WTC11 (cell line): Measurements from ENCODE around the gene NLRP6. TPM values are rescaled to one million over a fixed set of nuclear protein-coding genes. Genes with fewer than 3 reads are reported as not detected.

Experiments used
- ATAC-seq: fragments of 200-7000 bp; cut with Tn5 transposase; 2 replicates; pipeline ENCODE4 v1.10.0; 2021; ENCODE audit warnings: mild to moderate bottlenecking, moderate library complexity
- Bru-seq: library from RNA; stranded (reverse); fragments of 400-500 nt; gene quantifications from one replicate; lab custom pipeline; 2021; lab: Mats Ljungman, UMichigan
- CTCF ChIA-PET: fragments of 300-600 bp; sonication (Branson Sonifier 250); formaldehyde crosslinking; loops from one replicate; lab custom pipeline; 2021; ENCODE audit warnings: antibody characterized with exemption; lab: Charles Lee
- POLR2A ChIA-PET: fragments of 350-600 bp; sonication (Branson Sonifier 250); formaldehyde crosslinking; loops from one replicate; lab custom pipeline; 2021; ENCODE audit warnings: antibody characterized with exemption; lab: Charles Lee
- DNase-seq: peaks from one replicate; pipeline ENCODE4 v3.0.0; 2021; ENCODE audit warnings: low spot score
- H3K27ac Mint-ChIP-seq: 2 replicates; pipeline ENCODE4 v1.8.0; 2021; ENCODE audit warnings: mixed read lengths
- H3K27me3 Mint-ChIP-seq: 2 replicates; pipeline ENCODE4 v1.8.0; 2021; ENCODE audit warnings: low read depth, mild to moderate bottlenecking, moderate library complexity, mixed read lengths
- H3K36me3 Mint-ChIP-seq: 2 replicates; pipeline ENCODE4 v1.8.0; 2021; ENCODE audit warnings: mixed read lengths
- H3K4me1 Mint-ChIP-seq: 2 replicates; pipeline ENCODE4 v1.8.0; 2022; ENCODE audit warnings: mixed read lengths
- H3K4me3 Mint-ChIP-seq: 2 replicates; pipeline ENCODE4 v1.8.0; 2021; ENCODE audit warnings: mild to moderate bottlenecking, moderate library complexity, mixed read lengths
- H3K9me3 Mint-ChIP-seq: 2 replicates; pipeline ENCODE4 v1.8.0; 2021; ENCODE audit warnings: mixed read lengths
- CBFB ChIP-seq: sonication (generic); formaldehyde crosslinking; IDR thresholded peaks from 2 replicates; pipeline ENCODE4 v1.8.1; 2022; ENCODE audit warnings: mild to moderate bottlenecking, low read depth, missing genetic modification reagents
- CREB1 ChIP-seq: sonication (generic); formaldehyde crosslinking; IDR thresholded peaks from 2 replicates; pipeline ENCODE4 v1.8.0; 2023; ENCODE audit warnings: mild to moderate bottlenecking, missing genetic modification reagents
- FOXJ3 ChIP-seq: sonication (generic); formaldehyde crosslinking; IDR thresholded peaks from 2 replicates; pipeline ENCODE4 v1.9.0; 2021; ENCODE audit warnings: missing genetic modification reagents, mild to moderate bottlenecking, borderline replicate concordance
- GTF2I ChIP-seq: fragments of 250-450 bp; sonication (Bioruptor Pico); conservative IDR thresholded peaks from 2 replicates; pipeline ENCODE4 v1.4.0; 2021; ENCODE audit warnings: mild to moderate bottlenecking
- NFE2L1 ChIP-seq: sonication (generic); formaldehyde crosslinking; IDR thresholded peaks from 2 replicates; pipeline ENCODE4 v1.8.1; 2023; ENCODE audit warnings: missing genetic modification reagents
- NFYB ChIP-seq: sonication (generic); formaldehyde crosslinking; conservative IDR thresholded peaks from 2 replicates; pipeline ENCODE4 v1.8.0; 2022; ENCODE audit warnings: low read depth, missing genetic modification reagents
- NR3C1 ChIP-seq: sonication (generic); formaldehyde crosslinking; conservative IDR thresholded peaks from 2 replicates; pipeline ENCODE4 v1.8.1; 2023; ENCODE audit warnings: low read depth, mild to moderate bottlenecking, missing genetic modification reagents
- PRRX2 ChIP-seq: fragments of 250-450 bp; sonication (Bioruptor Pico); IDR thresholded peaks from 2 replicates; pipeline ENCODE4 v1.8.0; 2021; ENCODE audit warnings: mild to moderate bottlenecking
- SP1 ChIP-seq: sonication (generic); formaldehyde crosslinking; conservative IDR thresholded peaks from 2 replicates; pipeline ENCODE4 v1.8.1; 2022; ENCODE audit warnings: missing genetic modification reagents
- TEAD4 ChIP-seq: sonication (generic); formaldehyde crosslinking; IDR thresholded peaks from 2 replicates; pipeline ENCODE4 v1.8.0; 2022; ENCODE audit warnings: mild to moderate bottlenecking, missing genetic modification reagents
- ZNF219 ChIP-seq: sonication (generic); formaldehyde crosslinking; IDR thresholded peaks from 2 replicates; pipeline ENCODE4 v1.8.0; 2023; ENCODE audit warnings: missing genetic modification reagents, mild to moderate bottlenecking, borderline replicate concordance
- ZNF317 ChIP-seq: sonication (generic); formaldehyde crosslinking; IDR thresholded peaks from 2 replicates; pipeline ENCODE4 v1.8.1; 2023; ENCODE audit warnings: low read depth, mild to moderate bottlenecking, moderate library complexity, missing genetic modification reagents, borderline replicate concordance
- ZNF416 ChIP-seq: fragments of 250-450 bp; sonication (Bioruptor Pico); IDR thresholded peaks from 2 replicates; pipeline ENCODE4 v1.9.0; 2021; ENCODE audit warnings: mild to moderate bottlenecking, inconsistent platforms
- ZNF423 ChIP-seq: fragments of 250-450 bp; sonication (Bioruptor Pico); IDR thresholded peaks from 2 replicates; pipeline ENCODE4 v2.1.2; 2022; ENCODE audit warnings: mild to moderate bottlenecking, moderate library complexity
- long read RNA-seq, 3 experiments: library from RNA in 1 of 3; library from capped mRNA in 1 of 3; library from polyadenylated mRNA in 1 of 3; unstranded in 2 of 3; stranded (forward) in 1 of 3; transcript quantifications; one replicate each; pipeline ENCODE4 v2.0.0, GENCODE V29; 2021
- total RNA-seq: library from RNA; stranded (reverse); gene quantifications from 3 replicates; pipeline ENCODE4 v1.2.3, GENCODE V29; 2021
- TF ChIP-seq, protein P1 (sequence below): sonication (generic); formaldehyde crosslinking; IDR thresholded peaks from 2 replicates; pipeline ENCODE4 v1.8.0; 2022; ENCODE audit warnings: mild to moderate bottlenecking, missing genetic modification reagents
- TF ChIP-seq, protein P2 (sequence below): sonication (generic); formaldehyde crosslinking; IDR thresholded peaks from 2 replicates; pipeline ENCODE4 v1.8.1; 2022; ENCODE audit warnings: mild to moderate bottlenecking, missing genetic modification reagents, moderate library complexity, borderline replicate concordance
- TF ChIP-seq, protein P3 (sequence below): fragments of 250-450 bp; sonication (Bioruptor Pico); IDR thresholded peaks from 2 replicates; pipeline ENCODE4 v1.8.0; 2021; ENCODE audit warnings: mild to moderate bottlenecking
- TF ChIP-seq, protein P4 (sequence below): fragments of 250-450 bp; sonication (Bioruptor Pico); IDR thresholded peaks from 2 replicates; pipeline ENCODE4 v1.9.0; 2021; ENCODE audit warnings: mild to moderate bottlenecking, borderline replicate concordance
- TF ChIP-seq, protein P5 (sequence below): sonication (generic); formaldehyde crosslinking; IDR thresholded peaks from 2 replicates; pipeline ENCODE4 v1.8.1; 2023; ENCODE audit warnings: mild to moderate bottlenecking, missing genetic modification reagents, moderate library complexity

Gene NLRP6
- total RNA-seq: 0.09 to 0.14 TPM in 2 of 3 replicates, not detected in the other
- percentile 6 among the genes with signal in this experiment for Bru-seq, nascent RNA
- long read RNA-seq, experiment 1: 0 reads
- long read RNA-seq, experiment 2: 0 reads
- long read RNA-seq, experiment 3: 0 reads

DNA sequence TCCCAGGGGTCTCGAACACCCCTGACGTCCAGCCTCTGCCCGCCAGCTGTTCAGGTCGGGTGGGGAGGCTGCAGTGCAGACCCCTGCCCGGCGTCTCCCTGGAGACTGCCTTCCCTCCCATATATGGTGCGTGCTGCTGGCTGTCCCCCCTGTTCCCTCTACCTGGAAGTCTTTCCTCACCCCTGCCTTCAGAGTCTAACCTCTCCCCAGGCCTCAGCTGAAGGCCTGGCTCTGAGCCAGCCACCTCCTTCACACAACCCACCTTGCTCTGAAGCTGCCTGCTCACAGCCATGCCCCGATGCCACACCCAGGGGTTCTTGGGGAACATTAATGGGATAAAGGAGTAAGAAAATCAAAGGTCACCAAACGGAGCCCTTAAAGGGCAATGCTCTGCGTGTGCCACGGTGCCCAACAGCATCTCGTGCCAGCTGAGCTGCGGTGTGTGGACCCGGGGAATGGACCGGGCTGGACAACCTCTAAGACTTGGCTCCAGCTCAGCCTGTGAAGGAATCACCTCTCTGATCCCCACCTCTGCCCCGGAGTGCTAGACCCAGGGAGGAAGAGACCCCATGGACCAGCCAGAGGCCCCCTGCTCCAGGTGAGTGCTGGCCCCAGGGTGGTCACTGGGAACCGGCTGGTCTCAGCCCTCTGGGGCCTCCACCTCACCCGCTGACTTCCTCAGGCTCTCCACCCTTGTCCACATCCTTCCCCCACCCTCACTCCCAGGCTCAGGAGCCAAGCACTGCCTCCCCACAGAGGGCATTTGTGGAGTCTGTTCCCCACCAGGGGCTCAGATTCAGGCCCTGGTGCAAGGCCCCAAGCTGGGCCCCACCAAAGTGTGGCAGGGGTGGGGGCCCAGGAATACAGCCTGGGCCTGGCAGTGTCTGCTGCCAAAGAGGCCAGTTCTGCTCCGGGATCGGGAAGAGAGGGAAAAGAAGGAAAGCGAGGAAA, at the start of gene NLRP6:
NLRP6 (plus strand) TSS at position 407 of the 951 bp plus-strand sequence; CDS start at position 570, 163 bp downstream.
- Mint-ChIP-seq H3K4me1 (peaks cover 29% of the 10 kb centered on the region), H3K36me3 (no peaks in the 10 kb centered on the region), H3K4me3 (peak within 1 kb of the TSS; percentile 52; the same call in 1 of the 2 replicates), H3K27ac (no peak within 1 kb of the TSS), H3K9me3 (peaks cover 9% of the 10 kb centered on the region), H3K27me3 (peaks cover 46% of the 10 kb centered on the region)
- TF ChIP-seq PRRX2 (no peak), ZNF416 (CRISPR knock-in tag) (no peak), TEAD4 (CRISPR knock-in tag) (no peak), FOXJ3 (no peak), SP1 (CRISPR knock-in tag) (no peak), GTF2I (CRISPR knock-in tag) (no peak), ZNF317 (CRISPR knock-in tag) (no peak), NFE2L1 (CRISPR knock-in tag) (no peak), CREB1 (CRISPR knock-in tag) (no peak), NR3C1 (CRISPR knock-in tag) (no peak)
- TF ChIP-seq, protein P1, sequence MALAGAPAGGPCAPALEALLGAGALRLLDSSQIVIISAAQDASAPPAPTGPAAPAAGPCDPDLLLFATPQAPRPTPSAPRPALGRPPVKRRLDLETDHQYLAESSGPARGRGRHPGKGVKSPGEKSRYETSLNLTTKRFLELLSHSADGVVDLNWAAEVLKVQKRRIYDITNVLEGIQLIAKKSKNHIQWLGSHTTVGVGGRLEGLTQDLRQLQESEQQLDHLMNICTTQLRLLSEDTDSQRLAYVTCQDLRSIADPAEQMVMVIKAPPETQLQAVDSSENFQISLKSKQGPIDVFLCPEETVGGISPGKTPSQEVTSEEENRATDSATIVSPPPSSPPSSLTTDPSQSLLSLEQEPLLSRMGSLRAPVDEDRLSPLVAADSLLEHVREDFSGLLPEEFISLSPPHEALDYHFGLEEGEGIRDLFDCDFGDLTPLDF (CRISPR knock-in tag): no peak
- TF ChIP-seq, protein P2, sequence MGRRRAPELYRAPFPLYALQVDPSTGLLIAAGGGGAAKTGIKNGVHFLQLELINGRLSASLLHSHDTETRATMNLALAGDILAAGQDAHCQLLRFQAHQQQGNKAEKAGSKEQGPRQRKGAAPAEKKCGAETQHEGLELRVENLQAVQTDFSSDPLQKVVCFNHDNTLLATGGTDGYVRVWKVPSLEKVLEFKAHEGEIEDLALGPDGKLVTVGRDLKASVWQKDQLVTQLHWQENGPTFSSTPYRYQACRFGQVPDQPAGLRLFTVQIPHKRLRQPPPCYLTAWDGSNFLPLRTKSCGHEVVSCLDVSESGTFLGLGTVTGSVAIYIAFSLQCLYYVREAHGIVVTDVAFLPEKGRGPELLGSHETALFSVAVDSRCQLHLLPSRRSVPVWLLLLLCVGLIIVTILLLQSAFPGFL (CRISPR knock-in tag): no peak
- TF ChIP-seq, protein P3, sequence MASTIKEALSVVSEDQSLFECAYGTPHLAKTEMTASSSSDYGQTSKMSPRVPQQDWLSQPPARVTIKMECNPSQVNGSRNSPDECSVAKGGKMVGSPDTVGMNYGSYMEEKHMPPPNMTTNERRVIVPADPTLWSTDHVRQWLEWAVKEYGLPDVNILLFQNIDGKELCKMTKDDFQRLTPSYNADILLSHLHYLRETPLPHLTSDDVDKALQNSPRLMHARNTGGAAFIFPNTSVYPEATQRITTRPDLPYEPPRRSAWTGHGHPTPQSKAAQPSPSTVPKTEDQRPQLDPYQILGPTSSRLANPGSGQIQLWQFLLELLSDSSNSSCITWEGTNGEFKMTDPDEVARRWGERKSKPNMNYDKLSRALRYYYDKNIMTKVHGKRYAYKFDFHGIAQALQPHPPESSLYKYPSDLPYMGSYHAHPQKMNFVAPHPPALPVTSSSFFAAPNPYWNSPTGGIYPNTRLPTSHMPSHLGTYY: no peak
- ChIA-PET CTCF (interaction anchor here (0.8 to 5.8 kb wide), 5 partner anchors 10 to 112 kb away, joined by 3 to 53 read pairs (median 4); no protein-coding TSS in a partner anchor), POLR2A (interaction anchor here (1.1 kb wide), 1 partner anchor 22 kb away, joined by 4 read pairs; the partner anchor contains the start of gene IFITM5)
- DNase-seq (no peak), ATAC-seq (no peak)

DNA sequence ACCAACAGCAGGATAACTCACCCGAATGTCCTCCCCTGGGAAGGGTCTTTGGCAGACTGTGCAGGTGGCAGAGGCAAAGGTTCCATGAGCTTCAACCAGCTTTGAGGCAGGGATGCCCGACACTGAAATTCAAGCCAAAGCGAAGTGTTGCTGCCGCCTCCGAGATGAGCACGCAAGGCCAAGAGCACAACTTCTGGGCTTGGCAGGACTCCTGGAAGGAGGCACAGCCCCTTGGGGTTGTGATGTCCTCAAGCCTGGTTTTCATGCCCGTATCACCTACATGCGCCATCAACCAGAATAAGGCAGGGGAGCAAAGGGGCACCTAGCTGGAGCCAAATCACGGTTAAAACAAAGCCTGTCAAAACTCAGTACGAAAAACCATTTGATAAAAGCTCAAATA, 47.8 kb upstream of the NLRP6 start:
- CTCF ChIA-PET: interaction anchor here (0.7 to 3.6 kb wide), 2 partner anchors 20 to 1903 kb away, joined by 3 to 21 read pairs; no protein-coding TSS in a partner anchor
- POLR2A ChIA-PET: no interaction called here
- Mint-ChIP-seq H3K9me3 (no peaks in the 10 kb centered on the region), H3K4me3 (no peak overlapping the region), H3K27me3 (no peaks in the 10 kb centered on the region), H3K36me3 (0 out of 2 replicates have a peak, but pooled peaks cover 2% of the 10 kb centered on the region), H3K27ac (0 out of 2 replicates have a peak overlapping the region, but pooled peaks have one; percentile 19), H3K4me1 (peaks cover 4% of the 10 kb centered on the region)
- DNase-seq: no peak
- ATAC-seq: no peak
- TF ChIP-seq SP1 (CRISPR knock-in tag) (no peak), CBFB (CRISPR knock-in tag) (no peak), NFYB (no peak), ZNF423 (CRISPR knock-in tag) (no peak), ZNF219 (no peak)
- TF ChIP-seq, protein P2 (CRISPR knock-in tag): no peak
- TF ChIP-seq, protein P3: no peak
- TF ChIP-seq, protein P4, sequence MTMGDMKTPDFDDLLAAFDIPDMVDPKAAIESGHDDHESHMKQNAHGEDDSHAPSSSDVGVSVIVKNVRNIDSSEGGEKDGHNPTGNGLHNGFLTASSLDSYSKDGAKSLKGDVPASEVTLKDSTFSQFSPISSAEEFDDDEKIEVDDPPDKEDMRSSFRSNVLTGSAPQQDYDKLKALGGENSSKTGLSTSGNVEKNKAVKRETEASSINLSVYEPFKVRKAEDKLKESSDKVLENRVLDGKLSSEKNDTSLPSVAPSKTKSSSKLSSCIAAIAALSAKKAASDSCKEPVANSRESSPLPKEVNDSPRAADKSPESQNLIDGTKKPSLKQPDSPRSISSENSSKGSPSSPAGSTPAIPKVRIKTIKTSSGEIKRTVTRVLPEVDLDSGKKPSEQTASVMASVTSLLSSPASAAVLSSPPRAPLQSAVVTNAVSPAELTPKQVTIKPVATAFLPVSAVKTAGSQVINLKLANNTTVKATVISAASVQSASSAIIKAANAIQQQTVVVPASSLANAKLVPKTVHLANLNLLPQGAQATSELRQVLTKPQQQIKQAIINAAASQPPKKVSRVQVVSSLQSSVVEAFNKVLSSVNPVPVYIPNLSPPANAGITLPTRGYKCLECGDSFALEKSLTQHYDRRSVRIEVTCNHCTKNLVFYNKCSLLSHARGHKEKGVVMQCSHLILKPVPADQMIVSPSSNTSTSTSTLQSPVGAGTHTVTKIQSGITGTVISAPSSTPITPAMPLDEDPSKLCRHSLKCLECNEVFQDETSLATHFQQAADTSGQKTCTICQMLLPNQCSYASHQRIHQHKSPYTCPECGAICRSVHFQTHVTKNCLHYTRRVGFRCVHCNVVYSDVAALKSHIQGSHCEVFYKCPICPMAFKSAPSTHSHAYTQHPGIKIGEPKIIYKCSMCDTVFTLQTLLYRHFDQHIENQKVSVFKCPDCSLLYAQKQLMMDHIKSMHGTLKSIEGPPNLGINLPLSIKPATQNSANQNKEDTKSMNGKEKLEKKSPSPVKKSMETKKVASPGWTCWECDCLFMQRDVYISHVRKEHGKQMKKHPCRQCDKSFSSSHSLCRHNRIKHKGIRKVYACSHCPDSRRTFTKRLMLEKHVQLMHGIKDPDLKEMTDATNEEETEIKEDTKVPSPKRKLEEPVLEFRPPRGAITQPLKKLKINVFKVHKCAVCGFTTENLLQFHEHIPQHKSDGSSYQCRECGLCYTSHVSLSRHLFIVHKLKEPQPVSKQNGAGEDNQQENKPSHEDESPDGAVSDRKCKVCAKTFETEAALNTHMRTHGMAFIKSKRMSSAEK (CRISPR knock-in tag): no peak
- TF ChIP-seq, protein P5, sequence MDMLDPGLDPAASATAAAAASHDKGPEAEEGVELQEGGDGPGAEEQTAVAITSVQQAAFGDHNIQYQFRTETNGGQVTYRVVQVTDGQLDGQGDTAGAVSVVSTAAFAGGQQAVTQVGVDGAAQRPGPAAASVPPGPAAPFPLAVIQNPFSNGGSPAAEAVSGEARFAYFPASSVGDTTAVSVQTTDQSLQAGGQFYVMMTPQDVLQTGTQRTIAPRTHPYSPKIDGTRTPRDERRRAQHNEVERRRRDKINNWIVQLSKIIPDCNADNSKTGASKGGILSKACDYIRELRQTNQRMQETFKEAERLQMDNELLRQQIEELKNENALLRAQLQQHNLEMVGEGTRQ (CRISPR knock-in tag): no peak
